Esophagus muscularis mucosa (tissue), 4 donors: ENCODE results near the gene EGFL7. TPM values are rescaled to one million over a fixed set of nuclear protein-coding genes. Genes with fewer than 3 reads are reported as not detected.

ENCODE experiments used
- DNase-seq: peaks from one replicate; pipeline ENCODE4 v3.0.0-alpha.2; 2017; ENCODE audit errors: extremely low spot score
- H3K27ac ChIP-seq, 4 donors: fragments of 200-600 bp; sonication (generic); replicated peaks in 1 of 4; 1 replicate in 3 of 4; 2 replicates in 1 of 4; pipeline ENCODE4 v1.5.1; 2016 to 2019; ENCODE audit warnings: mild to moderate bottlenecking in 1 of 4
- H3K27me3 ChIP-seq, 4 donors: fragments of 200-600 bp; sonication (generic); one replicate each; pipeline versions ENCODE4 v1.5.1 to v1.6.0; 2016 to 2019
- H3K36me3 ChIP-seq, 4 donors: fragments of 200-600 bp; sonication (generic); one replicate each; pipeline ENCODE4 v1.5.1; 2016 to 2019
- H3K4me1 ChIP-seq, 4 donors: fragments of 200-600 bp; sonication (generic); one replicate each; pipeline ENCODE4 v1.5.1; 2016 to 2019
- H3K4me3 ChIP-seq, 4 donors: fragments of 200-600 bp; sonication (generic); 1 replicate in 2 of 4; 2 replicates in 2 of 4; pipeline ENCODE4 v1.5.1; 2016 to 2019; ENCODE audit warnings: mild to moderate bottlenecking in 4 of 4, moderate library complexity in 1 of 4
- H3K9me3 ChIP-seq, 4 donors: fragments of 200-600 bp; sonication (generic); 1 replicate in 3 of 4; 2 replicates in 1 of 4; pipeline ENCODE4 v1.5.1; 2016 to 2019
- CTCF ChIP-seq, 3 experiments: fragments of 200-600 bp in 2 of 3; fragments of 450-650 bp in 1 of 3; sonication (generic) in 2 of 3; IDR thresholded peaks; one replicate each; pipeline ENCODE4 v1.5.1; 2017 to 2019; ENCODE audit warnings: antibody characterized with exemption in 3 of 3, mild to moderate bottlenecking in 2 of 3, moderate library complexity in 1 of 3
- EP300 ChIP-seq: sonication (generic); formaldehyde crosslinking; IDR thresholded peaks from one replicate; pipeline ENCODE4 v1.6.1; 2017; ENCODE audit warnings: antibody characterized with exemption
- POLR2A ChIP-seq: fragments of 450-650 bp; IDR thresholded peaks from one replicate; pipeline ENCODE4 v1.6.1; 2017; ENCODE audit warnings: antibody characterized with exemption, moderate library complexity, mild to moderate bottlenecking, low read depth
- POLR2AphosphoS5 ChIP-seq, 2 donors: sonication (generic); formaldehyde crosslinking; IDR thresholded peaks; one replicate each; pipeline ENCODE4 v1.6.1; 2017; ENCODE audit warnings: antibody characterized with exemption in 2 of 2
- WGBS: methylation state at CpG from one replicate; pipeline ENCODE4 v1.1.5; 2018; 5-methylcytosine and 5-hydroxymethylcytosine counted together
- intact Hi-C: fragments of 100-400 bp; cut with DNase I; formaldehyde crosslinking; loops from one replicate; pipeline ENCODE4 v1.15.1; 2023
- total RNA-seq, 4 donors: library from RNA; depleted of rRNA; stranded (reverse); fragments of >200 nt; gene quantifications; one replicate each; pipeline versions ENCODE4 v1.1.0 to v1.2.1, GENCODE V29; 2016

Gene EGFL7
- total RNA-seq, 4 donors from 2014 or later: 33.2 to 134 (median 78.7) TPM

DNA sequence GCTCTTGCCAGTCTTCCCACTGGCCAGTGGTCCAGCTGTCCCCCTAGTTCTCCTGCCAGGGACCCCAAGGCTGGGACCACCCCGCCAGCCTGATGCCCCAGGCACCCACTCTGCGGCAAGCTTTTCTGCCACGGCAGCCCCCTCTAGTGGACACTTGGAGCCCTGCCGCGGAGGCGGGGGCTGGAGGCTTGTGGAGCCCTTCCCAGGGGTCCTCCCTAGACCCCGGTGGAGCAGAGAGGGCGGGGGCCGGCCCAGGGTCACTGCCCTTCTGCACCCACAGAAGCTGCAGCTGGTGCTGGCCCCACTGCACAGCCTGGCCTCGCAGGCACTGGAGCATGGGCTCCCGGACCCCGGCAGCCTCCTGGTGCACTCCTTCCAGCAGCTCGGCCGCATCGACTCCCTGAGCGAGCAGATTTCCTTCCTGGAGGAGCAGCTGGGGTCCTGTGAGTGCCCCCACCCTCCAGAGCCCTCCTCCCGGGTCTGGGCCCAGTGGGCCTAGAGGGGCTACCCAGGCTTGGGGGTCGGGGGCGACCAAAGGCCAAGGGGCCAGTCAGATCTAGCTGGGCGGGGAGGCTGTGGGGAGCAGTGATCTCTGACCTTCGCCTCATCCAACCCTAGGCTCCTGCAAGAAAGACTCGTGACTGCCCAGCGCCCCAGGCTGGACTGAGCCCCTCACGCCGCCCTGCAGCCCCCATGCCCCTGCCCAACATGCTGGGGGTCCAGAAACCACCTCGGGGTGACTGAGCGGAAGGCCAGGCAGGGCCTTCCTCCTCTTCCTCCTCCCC is 9.1 kb downstream of the EGFL7 start:
- no peak for DNase-seq
- H3K27me3 ChIP-seq: peaks cover 0 to 46% (median 0%) of the 10 kb centered on the region in 4 donors
- intact Hi-C loops: no loop called here
- peak overlapping the region in 1 of 4 donors; percentile 9 for H3K4me3 ChIP-seq
- H3K36me3 ChIP-seq: peaks cover 8 to 90% (median 41%) of the 10 kb centered on the region in 4 donors
- WGBS: 58% methylated on average over 15 of the region's 27 CpGs
- no peaks in the 10 kb centered on the region for H3K9me3 ChIP-seq
- TF ChIP-seq POLR2AphosphoS5 (IDR thresholded peaks at IDR 0.05): peak in 1 of 2 donors; percentile 44
- no peak for TF ChIP-seq POLR2A
- peak; percentile 61 to 96 (median 61) for TF ChIP-seq CTCF (IDR thresholded peaks at IDR 0.05)
- peaks cover 3 to 29% (median 7%) of the 10 kb centered on the region in 4 donors for H3K4me1 ChIP-seq
- H3K27ac ChIP-seq: peak overlapping the region in 1 of 4 donors; percentile 39

- peak in 1 of 2 donors; percentile 1 for TF ChIP-seq POLR2AphosphoS5 (IDR thresholded peaks at IDR 0.05)
- no peak for TF ChIP-seq CTCF (IDR thresholded peaks at IDR 0.05)
- H3K27me3 ChIP-seq: peaks cover 0 to 39% (median 0%) of the 10 kb centered on the region in 4 donors
- DNase-seq: no peak
- H3K27ac ChIP-seq: peak overlapping the region in 1 of 4 donors; percentile 30
- intact Hi-C loops: no loop called here
- H3K4me1 ChIP-seq: peaks cover 3 to 28% (median 7%) of the 10 kb centered on the region in 4 donors
- H3K4me3 ChIP-seq: no peak overlapping the region
- H3K36me3 ChIP-seq: peaks cover 8 to 87% (median 47%) of the 10 kb centered on the region in 4 donors
- H3K9me3 ChIP-seq: no peaks in the 10 kb centered on the region
- WGBS: 68% methylated on average over 9 of the region's 14 CpGs
These were observed 9.8 kb downstream of the EGFL7 start for GRCh38 chr9:136672431-136673087.

- H3K36me3 ChIP-seq: peaks cover 8 to 79% (median 48%) of the 10 kb centered on the region in 4 donors
These were observed 10.6 kb downstream of the EGFL7 start for GRCh38 chr9:136673088-136673974.

More at GRCh38 chr9:136673088-136673974, 10.6 kb downstream of the EGFL7 start:
- intact Hi-C loops: no loop called here
- peaks cover 0 to 32% (median 0%) of the 10 kb centered on the region in 4 donors for H3K27me3 ChIP-seq
- H3K9me3 ChIP-seq: no peaks in the 10 kb centered on the region
- TF ChIP-seq POLR2AphosphoS5 (IDR thresholded peaks at IDR 0.05): no peak
- TF ChIP-seq POLR2A: no peak
- TF ChIP-seq CTCF (IDR thresholded peaks at IDR 0.05): no peak
- TF ChIP-seq EP300: no peak
- DNase-seq: no peak
- H3K4me3 ChIP-seq: no peak overlapping the region
- H3K27ac ChIP-seq: peak overlapping the region in 2 of 4 donors; percentile 1 to 30
- peaks cover 3 to 28% (median 7%) of the 10 kb centered on the region in 4 donors for H3K4me1 ChIP-seq
- 79% methylated on average over 15 of the region's 35 CpGs for WGBS
